Occipital lobe (tissue), 2 donors: ENCODE results near the gene EPM2A. TPM values are rescaled to one million over a fixed set of nuclear protein-coding genes. Genes with fewer than 3 reads are reported as not detected.
"Not testable (repeated sequence)": the region's sequence is repeated elsewhere in the genome, so short reads cannot be mapped to it uniquely, and the experiment has no call there.

Experiments used
- DNase-seq: peaks from one replicate; lab custom pipeline; 2025; lab: John Stamatoyannopoulos, UW
- total RNA-seq: library from RNA; depleted of rRNA; stranded (reverse); fragments of >200 nt; gene quantifications from one replicate; pipeline ENCODE4 v1.2.3, GENCODE V29; 2014

Gene EPM2A
- 18.6 TPM for total RNA-seq

GRCh38 chr6:145735356-145736165 is at the start of gene EPM2A:
EPM2A (minus strand) TSS chr6:145735520; CDS start chr6:145735498, 22 bp downstream.
- peak; percentile 82 for DNase-seq

GRCh38 chr6:145784683-145785082 is 49.4 kb upstream of the EPM2A start:
- DNase-seq, result no peak

GRCh38 chr6:145783796-145784195 is 48.5 kb upstream of the EPM2A start:
- DNase-seq, result no peak

- DNase-seq, result no peak
Measured at GRCh38 chr6:145772846-145773245, 37.5 kb upstream of the EPM2A start.

- no peak for DNase-seq
Measured at GRCh38 chr6:145765449-145765848, 30.1 kb upstream of the EPM2A start.

GRCh38 chr6:145763742-145764141 is 28.4 kb upstream of the EPM2A start:
- no peak for DNase-seq

- no peak for DNase-seq
Measured at GRCh38 chr6:145761584-145761983, 26.3 kb upstream of the EPM2A start.

GRCh38 chr6:145758113-145758512 is 22.8 kb upstream of the EPM2A start:
- DNase-seq, result no peak

- no peak for DNase-seq
Measured at GRCh38 chr6:145756170-145756662, 20.9 kb upstream of the EPM2A start.

GRCh38 chr6:145755682-145756081 is 20.4 kb upstream of the EPM2A start:
- DNase-seq, result no peak

- no peak for DNase-seq
Measured at GRCh38 chr6:145752638-145753037, 17.3 kb upstream of the EPM2A start.

GRCh38 chr6:145749632-145750031 is 14.3 kb upstream of the EPM2A start:
- no peak for DNase-seq

- DNase-seq, result no peak
Measured at GRCh38 chr6:145745861-145746260, 10.5 kb upstream of the EPM2A start.

- DNase-seq, result no peak
Measured at GRCh38 chr6:145744619-145745018, 9.3 kb upstream of the EPM2A start.

- DNase-seq, result no peak
Measured at GRCh38 chr6:145743332-145743731, 8.0 kb upstream of the EPM2A start.

GRCh38 chr6:145742472-145742871 is 7.2 kb upstream of the EPM2A start:
- not testable (repeated sequence) for DNase-seq

- not testable (repeated sequence) for DNase-seq
Measured at GRCh38 chr6:145739685-145740084, 4.4 kb upstream of the EPM2A start.

GRCh38 chr6:145738265-145738664 is 2.9 kb upstream of the EPM2A start:
- DNase-seq, result no peak

GRCh38 chr6:145736661-145737144 is 1.4 kb upstream of the EPM2A start:
- no peak for DNase-seq

GRCh38 chr6:145734486-145735355 is 599 bp downstream of the EPM2A start:
- DNase-seq, result peak; percentile 82

GRCh38 chr6:145733810-145734209 is 1.5 kb downstream of the EPM2A start:
- DNase-seq, result no peak

- DNase-seq, result no peak
Measured at GRCh38 chr6:145733207-145733606, 2.1 kb downstream of the EPM2A start.
